OCI-LY1 (cell line): ENCODE data around the gene NT5DC2.

Source experiments
- H2AFZ ChIP-seq: fragments of 200-600 bp; sonication (generic), shearing (Covaris generic); 2 replicates; pipeline ENCODE4 v1.6.0; 2014; ENCODE audit warnings: antibody characterized with exemption, mild to moderate bottlenecking, low read length
- H3F3A ChIP-seq: fragments of 200-600 bp; sonication (generic), shearing (Covaris generic); 2 replicates; pipeline ENCODE4 v1.6.0; 2014; ENCODE audit warnings: mild to moderate bottlenecking, antibody characterized with exemption, low read length, moderate library complexity; ENCODE audit not compliant: insufficient read depth
- H3K27ac ChIP-seq: fragments of 200-600 bp; sonication (generic); 2 replicates; pipeline ENCODE4 v1.5.1; 2014; ENCODE audit warnings: low read length, mixed run types, mild to moderate bottlenecking, low read depth; ENCODE audit not compliant: poor library complexity, severe bottlenecking
- H3K27me3 ChIP-seq: fragments of 200-600 bp; sonication (generic); 2 replicates; pipeline ENCODE4 v1.6.0; 2014; ENCODE audit warnings: antibody characterized with exemption, mild to moderate bottlenecking, low read length, moderate library complexity; ENCODE audit not compliant: insufficient read depth
- H3K36me3 ChIP-seq: fragments of 200-600 bp; sonication (generic); 2 replicates; pipeline ENCODE4 v1.6.1; 2014; ENCODE audit warnings: mild to moderate bottlenecking, antibody characterized with exemption, low read length, moderate library complexity, mixed read lengths; ENCODE audit not compliant: insufficient read depth
- H3K4me1 ChIP-seq: fragments of 200-600 bp; sonication (generic); 2 replicates; pipeline ENCODE4 v1.5.1; 2014; ENCODE audit warnings: mild to moderate bottlenecking, low read length, moderate library complexity; ENCODE audit not compliant: insufficient read depth, severe bottlenecking
- H3K4me2 ChIP-seq: fragments of 200-600 bp; sonication (generic), shearing (Covaris generic); 2 replicates; pipeline ENCODE4 v1.6.1; 2014; ENCODE audit warnings: low read length
- H3K4me3 ChIP-seq: fragments of 200-600 bp; sonication (generic); 2 replicates; pipeline ENCODE4 v1.5.1; 2014; ENCODE audit warnings: low read length, low read depth, mild to moderate bottlenecking, mixed read lengths; ENCODE audit not compliant: poor library complexity, severe bottlenecking
- H3K79me2 ChIP-seq: fragments of 200-600 bp; shearing (Covaris generic); 2 replicates; pipeline ENCODE4 v1.6.1; 2016; ENCODE audit warnings: mixed run types, low read length, mixed read lengths; ENCODE audit not compliant: insufficient read depth
- H3K9ac ChIP-seq: fragments of 200-600 bp; sonication (generic), shearing (Covaris generic); 2 replicates; pipeline ENCODE4 v1.6.1; 2014; ENCODE audit warnings: mild to moderate bottlenecking, low read length, mixed read lengths
- H3K9me2 ChIP-seq: fragments of 200-600 bp; sonication (generic), shearing (Covaris generic); 2 replicates; pipeline ENCODE4 v1.6.1; 2014; ENCODE audit warnings: low read depth, mild to moderate bottlenecking, low read length, mixed read lengths
- H3K9me3 ChIP-seq: fragments of 200-600 bp; shearing (Covaris generic); 2 replicates; pipeline ENCODE4 v1.6.1; 2014; ENCODE audit warnings: low read length, mixed read lengths
- H4K20me1 ChIP-seq: fragments of 200-600 bp; sonication (generic), shearing (Covaris generic); 2 replicates; pipeline ENCODE4 v1.6.0; 2016; ENCODE audit warnings: mild to moderate bottlenecking, low read length; ENCODE audit not compliant: insufficient read depth
- CTCF ChIP-seq: fragments of 200-600 bp; sonication (generic), shearing (Covaris generic); IDR thresholded peaks from 2 replicates; pipeline ENCODE4 v1.5.1; 2017; ENCODE audit warnings: mild to moderate bottlenecking, antibody characterized with exemption, low read length, moderate library complexity, mixed read lengths
- EZH2 ChIP-seq: fragments of 200-600 bp; sonication (generic), shearing (Covaris generic); IDR thresholded peaks from 2 replicates; pipeline ENCODE4 v1.8.0; 2017; ENCODE audit warnings: borderline replicate concordance, mixed run types, mild to moderate bottlenecking, antibody characterized with exemption, low read length, moderate library complexity, mixed read lengths

NT5DC2 gene

GRCh38 chr3:52495777-52496602, 37.7 kb downstream of the NT5DC2 start:
- Histone ChIP-seq H3K27ac (no peak overlapping the region), H3K4me1 (no peaks in the 10 kb centered on the region), H3K4me2 (no peak overlapping the region), H3K27me3 (no peaks in the 10 kb centered on the region; the same call in 1 of the 2 replicates), H4K20me1 (no peaks in the 10 kb centered on the region), H3K9me3 (no peaks in the 10 kb centered on the region), H3K79me2 (no peaks in the 10 kb centered on the region), H2AFZ (no peak overlapping the region), H3K4me3 (no peak overlapping the region), H3F3A (no peaks in the 10 kb centered on the region), H3K36me3 (peaks cover 23% of the 10 kb centered on the region; the same call in 1 of the 2 replicates), H3K9me2 (no peaks in the 10 kb centered on the region), H3K9ac (no peak overlapping the region)
- TF ChIP-seq CTCF (no peak), EZH2 (no peak)

- Histone ChIP-seq H3K36me3 (peaks cover 32% of the 10 kb centered on the region; the same call in 1 of the 2 replicates), H4K20me1 (no peaks in the 10 kb centered on the region), H3K9ac (no peak within 1 kb of the TSS), H3K79me2 (no peaks in the 10 kb centered on the region), H3K9me2 (no peaks in the 10 kb centered on the region), H3K9me3 (no peaks in the 10 kb centered on the region), H3K4me3 (no peak within 1 kb of the TSS), H3K27me3 (no peaks in the 10 kb centered on the region; the same call in 1 of the 2 replicates), H3K4me2 (no peak within 1 kb of the TSS), H3F3A (no peaks in the 10 kb centered on the region), H3K4me1 (no peaks in the 10 kb centered on the region), H3K27ac (no peak within 1 kb of the TSS), H2AFZ (no peak within 1 kb of the TSS)
- no peak for TF ChIP-seq CTCF
- no peak for TF ChIP-seq EZH2
These were observed 38.7 kb downstream of the NT5DC2 start, which contains the start of gene STAB1 for GRCh38 chr3:52494886-52495495. TSS of gene STAB1 (plus strand) at chr3:52495338. CDS start at chr3:52495414, 76 bp downstream.

GRCh38 chr3:52494445-52494844, 39.2 kb downstream of the NT5DC2 start:
- H3K9ac ChIP-seq, result no peak overlapping the region
- no peaks in the 10 kb centered on the region for H3K9me2 ChIP-seq
- H3K4me3 ChIP-seq, result no peak overlapping the region
- no peaks in the 10 kb centered on the region for H4K20me1 ChIP-seq
- no peaks in the 10 kb centered on the region for H3F3A ChIP-seq
- no peaks in the 10 kb centered on the region; the same call in 1 of the 2 replicates for H3K27me3 ChIP-seq
- no peaks in the 10 kb centered on the region for H3K9me3 ChIP-seq
- no peak overlapping the region for H3K27ac ChIP-seq
- H3K36me3 ChIP-seq, result peaks cover 38% of the 10 kb centered on the region; the same call in 1 of the 2 replicates
- no peak overlapping the region for H3K4me2 ChIP-seq
- TF ChIP-seq CTCF (no peak), EZH2 (no peak)
- no peaks in the 10 kb centered on the region for H3K79me2 ChIP-seq
- H2AFZ ChIP-seq, result no peak overlapping the region
- H3K4me1 ChIP-seq, result no peaks in the 10 kb centered on the region
